Nephron (organoid): ENCODE data around the gene HSFX3.
"Not testable (repeated sequence)": the region's sequence is repeated elsewhere in the genome, so short reads cannot be mapped to it uniquely, and the experiment has no call there.

Experiments used
- H3K27ac Mint-ChIP-seq, 3 experiments: 2 replicates each; pipeline ENCODE4 v1.8.0; 2020; ENCODE audit warnings: mixed read lengths in 3 of 3, mild to moderate bottlenecking in 2 of 3, moderate library complexity in 1 of 3
- H3K27me3 Mint-ChIP-seq: 2 replicates; pipeline ENCODE4 v1.8.0; 2021; ENCODE audit warnings: low read depth, mild to moderate bottlenecking, moderate library complexity, mixed read lengths
- H3K36me3 Mint-ChIP-seq: 2 replicates; pipeline ENCODE4 v1.8.0; 2020; ENCODE audit warnings: low read depth, mixed read lengths
- H3K4me1 Mint-ChIP-seq: 2 replicates; pipeline ENCODE4 v1.8.0; 2020; ENCODE audit warnings: mixed read lengths
- H3K4me3 Mint-ChIP-seq, 3 experiments: 2 replicates each; pipeline ENCODE4 v1.8.0; 2020; ENCODE audit warnings: mild to moderate bottlenecking in 3 of 3, mixed read lengths in 3 of 3, moderate library complexity in 2 of 3
- H3K9me3 Mint-ChIP-seq: 2 replicates; pipeline ENCODE4 v1.8.0; 2020; ENCODE audit warnings: mixed read lengths
- TF ChIP-seq, protein P1 (sequence below), 3 experiments: fragments of 200-600 bp; sonication (generic); IDR thresholded peaks; one replicate each; pipeline ENCODE4 v1.5.0; 2021; ENCODE audit warnings: antibody characterized with exemption in 3 of 3; ENCODE audit not compliant: unreplicated experiment in 3 of 3

The HSFX3 gene

DNA sequence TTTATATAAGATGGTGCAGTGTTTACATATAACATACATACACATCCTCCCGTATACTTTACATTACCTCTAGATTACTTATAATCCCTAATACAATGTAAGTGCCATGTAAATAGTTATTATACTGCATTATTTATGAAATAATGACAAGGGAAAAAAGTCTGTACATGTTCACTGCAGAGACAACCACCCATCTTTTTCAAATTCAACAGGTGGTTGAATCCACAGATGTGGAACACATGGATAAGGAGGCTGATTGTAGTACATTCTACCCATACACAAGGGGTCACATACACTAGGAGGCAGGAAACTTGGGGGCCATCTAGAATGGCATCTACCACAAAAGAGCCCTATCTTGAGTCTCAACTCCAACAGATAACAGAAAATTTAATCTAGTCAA, 41.3 kb downstream of the HSFX3 start:
- H3K4me1 Mint-ChIP-seq, result peaks cover 12% of the 10 kb centered on the region
- peaks cover 5% of the 10 kb centered on the region for H3K27me3 Mint-ChIP-seq
- no peak overlapping the region for H3K27ac Mint-ChIP-seq
- no peaks in the 10 kb centered on the region for H3K36me3 Mint-ChIP-seq
- TF ChIP-seq, protein P1, sequence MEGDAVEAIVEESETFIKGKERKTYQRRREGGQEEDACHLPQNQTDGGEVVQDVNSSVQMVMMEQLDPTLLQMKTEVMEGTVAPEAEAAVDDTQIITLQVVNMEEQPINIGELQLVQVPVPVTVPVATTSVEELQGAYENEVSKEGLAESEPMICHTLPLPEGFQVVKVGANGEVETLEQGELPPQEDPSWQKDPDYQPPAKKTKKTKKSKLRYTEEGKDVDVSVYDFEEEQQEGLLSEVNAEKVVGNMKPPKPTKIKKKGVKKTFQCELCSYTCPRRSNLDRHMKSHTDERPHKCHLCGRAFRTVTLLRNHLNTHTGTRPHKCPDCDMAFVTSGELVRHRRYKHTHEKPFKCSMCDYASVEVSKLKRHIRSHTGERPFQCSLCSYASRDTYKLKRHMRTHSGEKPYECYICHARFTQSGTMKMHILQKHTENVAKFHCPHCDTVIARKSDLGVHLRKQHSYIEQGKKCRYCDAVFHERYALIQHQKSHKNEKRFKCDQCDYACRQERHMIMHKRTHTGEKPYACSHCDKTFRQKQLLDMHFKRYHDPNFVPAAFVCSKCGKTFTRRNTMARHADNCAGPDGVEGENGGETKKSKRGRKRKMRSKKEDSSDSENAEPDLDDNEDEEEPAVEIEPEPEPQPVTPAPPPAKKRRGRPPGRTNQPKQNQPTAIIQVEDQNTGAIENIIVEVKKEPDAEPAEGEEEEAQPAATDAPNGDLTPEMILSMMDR (IDR thresholded peaks at IDR 0.05; ENCODE audit: unreplicated experiment in 3 of 3), result no peak
- H3K9me3 Mint-ChIP-seq, result peaks cover 14% of the 10 kb centered on the region
- H3K4me3 Mint-ChIP-seq, result no peak overlapping the region

DNA sequence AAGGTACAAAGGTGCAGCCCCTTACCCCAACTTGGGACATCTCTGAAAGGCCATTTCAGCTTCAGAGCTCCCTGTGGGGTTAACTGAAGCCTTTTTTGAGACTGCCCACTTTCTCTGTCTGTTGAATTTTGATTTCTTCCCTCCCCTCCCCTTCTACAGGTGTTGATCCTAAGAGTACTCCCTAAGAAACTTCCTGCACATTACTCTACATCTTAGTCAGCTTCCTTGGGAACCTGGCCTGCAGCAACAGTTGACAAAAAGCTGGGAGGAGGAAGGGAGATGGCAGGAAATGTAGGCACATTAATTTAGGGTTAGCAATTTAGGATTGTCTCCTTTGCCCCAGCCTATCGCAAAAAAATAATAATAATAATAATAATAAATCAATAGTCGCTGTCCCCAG, 43.4 kb downstream of the HSFX3 start:
- no peaks in the 10 kb centered on the region for H3K36me3 Mint-ChIP-seq
- H3K4me1 Mint-ChIP-seq, result peaks cover 12% of the 10 kb centered on the region
- peaks cover 5% of the 10 kb centered on the region for H3K27me3 Mint-ChIP-seq
- H3K27ac Mint-ChIP-seq, result no peak overlapping the region
- H3K9me3 Mint-ChIP-seq, result peaks cover 10% of the 10 kb centered on the region
- TF ChIP-seq, protein P1 (IDR thresholded peaks at IDR 0.05; ENCODE audit: unreplicated experiment in 3 of 3), result no peak
- peak overlapping the region in 1 of 3 experiments; percentile 21 for H3K4me3 Mint-ChIP-seq

DNA sequence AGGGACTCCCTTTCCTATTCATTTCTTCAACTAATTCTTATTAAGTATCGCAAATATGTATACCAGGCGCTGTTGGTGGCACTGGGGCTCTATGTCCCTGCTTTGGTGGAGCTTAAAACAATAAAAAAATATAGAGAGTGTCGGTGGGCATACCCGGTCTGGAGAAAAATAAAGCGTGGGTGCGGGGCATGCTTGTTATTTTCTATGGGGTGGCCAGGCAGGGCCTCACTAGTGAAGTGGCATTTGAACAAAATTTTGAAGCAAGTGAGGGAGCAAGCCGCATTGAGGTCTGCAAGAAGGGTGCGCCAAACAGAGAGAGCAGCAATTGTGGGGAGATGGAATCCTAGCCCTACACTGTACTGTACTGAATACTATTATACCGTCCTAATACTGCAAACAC, 44.1 kb downstream of the HSFX3 start:
- Mint-ChIP-seq H3K36me3 (no peaks in the 10 kb centered on the region), H3K4me3 (peak overlapping the region; percentile 85 to 86 (median 85)), H3K4me1 (peaks cover 12% of the 10 kb centered on the region), H3K27ac (peak overlapping the region; percentile 5 to 83 (median 40)), H3K27me3 (peaks cover 5% of the 10 kb centered on the region), H3K9me3 (peaks cover 10% of the 10 kb centered on the region)
- TF ChIP-seq, protein P1 (IDR thresholded peaks at IDR 0.05; ENCODE audit: unreplicated experiment in 3 of 3), result no peak

DNA sequence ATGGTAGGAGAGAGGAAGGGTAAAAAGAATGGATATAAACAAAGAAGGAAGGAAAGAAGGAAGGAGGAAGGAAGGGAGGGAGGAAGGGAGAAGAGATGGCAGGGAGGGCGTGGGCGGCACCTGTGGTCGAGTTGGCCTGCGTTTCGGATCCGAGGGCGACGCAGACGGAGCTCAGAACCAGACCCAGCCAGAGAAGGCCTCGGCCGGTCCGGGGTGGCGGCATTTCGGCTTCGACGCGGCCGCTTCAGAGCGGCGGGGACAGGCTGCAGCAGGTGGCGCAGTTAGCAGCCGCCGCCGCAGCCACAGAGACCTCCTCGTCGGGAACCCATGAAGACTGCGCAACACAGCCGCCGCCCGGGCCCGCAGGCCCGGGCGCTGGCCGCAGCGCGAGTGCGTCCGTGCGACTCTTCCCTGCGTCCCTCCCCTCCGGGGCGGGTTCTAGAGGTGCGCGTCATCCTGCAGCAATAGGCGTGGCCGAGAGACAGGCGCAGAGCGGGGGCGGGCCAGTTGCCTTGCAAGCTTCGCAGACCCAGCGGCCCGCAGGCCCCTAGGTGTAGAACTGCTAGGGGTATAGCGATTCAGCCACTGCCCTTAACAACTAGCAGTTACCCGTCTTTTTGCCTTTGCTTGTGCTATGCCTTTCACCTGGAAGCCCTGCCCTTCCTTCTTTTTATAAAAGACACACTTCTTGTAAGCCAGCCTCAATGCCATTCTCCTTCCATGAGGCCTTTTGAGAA, 44.6 kb downstream of the HSFX3 start, which contains the start of gene IDS:
Gene IDS, minus strand, starts transcription at position 392 of the 737 bp plus-strand sequence. Its CDS starts 169 bp downstream, at position 223.
- Mint-ChIP-seq H3K9me3 (peaks cover 10% of the 10 kb centered on the region), H3K36me3 (peaks cover 3% of the 10 kb centered on the region), H3K27me3 (peaks cover 5% of the 10 kb centered on the region), H3K27ac (peak within 1 kb of the TSS; percentile 5 to 83 (median 48)), H3K4me3 (peak within 1 kb of the TSS; percentile 85 to 86 (median 85)), H3K4me1 (peaks cover 8% of the 10 kb centered on the region)
- TF ChIP-seq, protein P1 (IDR thresholded peaks at IDR 0.05; ENCODE audit: unreplicated experiment in 3 of 3), result no peak

DNA sequence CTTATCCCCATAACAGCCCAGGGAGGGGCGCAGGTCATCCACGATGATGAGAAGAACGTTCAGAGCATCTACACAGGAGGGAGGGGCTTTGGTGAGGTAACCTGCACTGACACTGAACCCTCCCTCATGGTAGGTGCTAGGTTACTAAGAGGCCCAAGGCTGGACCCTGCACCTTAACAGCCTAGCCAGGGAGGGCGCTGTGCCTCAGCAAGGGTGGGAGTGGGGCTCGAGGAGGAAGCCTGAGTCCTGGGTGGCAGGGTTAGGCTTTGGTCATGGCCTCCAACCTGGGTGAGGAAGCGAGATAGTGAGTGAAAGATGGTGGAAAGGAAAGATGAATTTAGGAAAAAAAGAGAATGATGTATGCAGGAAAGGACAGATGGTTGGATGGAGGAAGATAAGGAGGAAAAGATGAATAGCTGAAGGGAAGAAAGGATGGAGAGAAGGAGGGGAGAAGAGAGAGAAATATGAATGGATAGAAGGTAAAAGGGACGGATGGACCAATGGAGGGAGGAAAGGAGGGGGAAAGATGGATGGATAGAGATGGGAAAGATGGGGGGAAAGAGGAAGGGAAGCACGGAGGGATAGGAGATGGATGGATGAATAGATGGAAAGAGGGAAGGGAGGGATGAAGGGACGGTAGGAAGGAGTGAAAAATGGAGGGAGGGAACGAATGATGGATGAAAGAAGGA, 45.4 kb downstream of the HSFX3 start:
- peaks cover 7% of the 10 kb centered on the region for H3K4me1 Mint-ChIP-seq
- H3K27me3 Mint-ChIP-seq, result peaks cover 5% of the 10 kb centered on the region
- H3K27ac Mint-ChIP-seq, result peak overlapping the region in 2 of 3 experiments; percentile 48 to 83
- H3K36me3 Mint-ChIP-seq, result peaks cover 6% of the 10 kb centered on the region
- peaks cover 10% of the 10 kb centered on the region for H3K9me3 Mint-ChIP-seq
- peak overlapping the region; percentile 85 to 86 (median 85) for H3K4me3 Mint-ChIP-seq
- TF ChIP-seq, protein P1 (IDR thresholded peaks at IDR 0.05; ENCODE audit: unreplicated experiment in 3 of 3), result no peak

DNA sequence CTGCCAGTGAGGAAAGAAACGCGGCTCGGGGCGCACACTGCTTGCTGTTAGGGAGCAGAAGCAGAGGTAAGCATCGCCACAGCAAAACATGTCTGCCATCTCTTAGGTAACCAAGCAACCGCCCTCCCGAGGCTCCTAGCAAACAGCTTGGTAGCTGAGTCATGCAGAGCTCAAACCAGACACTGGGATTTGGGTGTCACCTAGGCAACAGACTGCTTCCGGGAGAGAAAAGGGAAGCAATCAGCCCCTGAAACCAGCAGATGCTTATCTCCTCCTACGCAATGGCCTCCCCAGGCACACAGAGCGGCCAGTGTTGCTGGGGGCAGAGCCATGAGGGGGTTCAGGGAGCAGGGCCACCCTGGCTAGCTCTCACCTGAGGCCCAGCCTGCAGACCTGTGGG, 46.3 kb downstream of the HSFX3 start:
- not testable (repeated sequence) for H3K4me3 Mint-ChIP-seq, H3K36me3 Mint-ChIP-seq, H3K4me1 Mint-ChIP-seq, H3K27ac Mint-ChIP-seq, H3K27me3 Mint-ChIP-seq
- peaks cover 10% of the 10 kb centered on the region for H3K9me3 Mint-ChIP-seq

DNA sequence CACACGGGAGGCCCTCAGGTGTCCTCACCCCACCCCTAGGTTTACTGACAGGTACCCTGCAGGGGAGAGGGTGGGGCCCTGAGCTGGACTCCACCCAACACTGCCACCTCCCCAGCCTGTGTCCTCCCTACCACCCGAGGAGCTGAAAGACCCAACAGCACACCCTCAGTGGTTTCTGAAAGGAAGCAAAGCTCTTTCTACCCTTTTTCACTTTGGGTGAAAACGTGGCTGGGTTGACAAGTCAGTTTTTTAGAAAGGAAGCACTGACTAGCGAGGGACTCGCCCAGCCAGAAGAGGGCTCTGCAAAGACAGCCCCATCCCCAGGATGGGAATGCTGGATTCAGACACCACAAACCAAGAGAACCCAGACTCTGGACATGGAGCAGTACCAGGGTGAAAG, 46.8 kb downstream of the HSFX3 start:
- H3K27ac Mint-ChIP-seq, H3K4me3 Mint-ChIP-seq: not testable (repeated sequence)
- H3K9me3 Mint-ChIP-seq, result peaks cover 10% of the 10 kb centered on the region

More for the DNA sequence above, 46.8 kb downstream of the HSFX3 start:
- H3K4me1 Mint-ChIP-seq, H3K27me3 Mint-ChIP-seq, H3K36me3 Mint-ChIP-seq: not testable (repeated sequence)
